NOMO-1 treated with DMSO at 0.1 percent for 48 hours (cell line): ENCODE measurements around the gene CSNK2B.

Source experiments
- DNase-seq: peaks from one replicate; lab custom pipeline; 2025; ENCODE audit not compliant: unreplicated experiment; lab: John Stamatoyannopoulos, UW

CSNK2B gene

GRCh38 chr6:31636698-31637596, 28.9 kb upstream of the CSNK2B start:
- DNase-seq: no peak

DNA sequence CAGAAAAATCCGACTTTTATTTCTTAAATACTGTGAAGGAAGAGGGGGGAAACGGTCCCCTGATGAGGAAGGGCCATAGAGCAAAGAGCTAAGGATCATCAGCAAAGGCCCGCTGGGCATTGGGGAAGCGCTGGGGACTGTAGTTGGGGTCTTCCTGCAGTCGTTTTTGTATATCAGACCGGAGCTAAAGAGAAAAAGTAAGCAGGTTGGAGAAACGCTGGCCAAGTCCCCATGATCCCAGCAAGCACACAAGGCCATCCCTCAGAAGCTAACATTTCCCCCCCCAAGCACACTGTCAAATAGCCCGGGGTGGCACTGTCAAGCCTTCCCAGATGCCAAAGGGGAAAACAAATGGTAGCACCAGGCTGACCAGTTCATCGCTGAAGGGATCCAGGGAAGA, 26.8 kb upstream of the CSNK2B start:
- no peak for DNase-seq

- no peak for DNase-seq
Observed at GRCh38 chr6:31639449-31639861, 26.4 kb upstream of the CSNK2B start.

GRCh38 chr6:31640612-31641011, 25.3 kb upstream of the CSNK2B start:
- DNase-seq: no peak

- DNase-seq: no peak
Observed at GRCh38 chr6:31641370-31641769, 24.5 kb upstream of the CSNK2B start.

DNA sequence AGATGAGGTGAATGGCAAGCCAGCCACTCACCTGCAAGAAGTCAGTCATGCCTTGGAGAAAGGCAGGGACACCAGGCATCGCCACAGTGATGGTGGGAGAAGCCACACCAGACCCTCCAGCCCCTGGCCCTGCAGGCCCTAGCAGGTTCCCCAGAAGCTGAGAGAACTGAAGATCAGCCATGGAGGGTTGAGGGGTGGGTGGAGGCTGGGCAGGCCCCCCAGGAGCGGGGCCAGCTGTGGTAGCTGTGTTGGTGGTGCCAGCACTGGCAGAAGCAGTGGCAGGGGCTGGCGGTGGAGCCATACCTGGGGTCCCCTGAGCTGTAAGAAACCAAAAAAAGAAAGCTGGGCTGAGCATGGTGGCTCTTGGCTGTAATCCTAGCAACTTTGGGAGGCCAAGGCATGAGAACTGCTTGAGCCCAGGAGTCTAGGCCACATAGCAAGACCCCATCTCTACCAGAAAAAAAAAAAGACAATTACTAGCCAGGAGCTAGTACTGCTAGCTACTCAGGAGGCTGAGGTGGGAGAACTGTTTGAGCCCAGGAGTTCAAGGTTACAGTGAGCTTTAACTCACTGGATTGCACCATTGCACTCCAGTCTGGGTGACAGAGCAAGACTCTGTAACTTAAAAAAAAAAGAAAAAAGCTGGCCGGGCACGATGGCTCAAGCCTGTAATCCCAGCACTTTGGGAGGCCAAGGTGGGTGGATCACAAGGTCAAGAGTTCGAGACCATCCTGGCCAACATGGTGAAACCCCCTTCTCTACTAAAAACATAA, 22.9 kb upstream of the CSNK2B start:
- no peak for DNase-seq

GRCh38 chr6:31643818-31644454, 21.9 kb upstream of the CSNK2B start:
- DNase-seq: no peak

DNA sequence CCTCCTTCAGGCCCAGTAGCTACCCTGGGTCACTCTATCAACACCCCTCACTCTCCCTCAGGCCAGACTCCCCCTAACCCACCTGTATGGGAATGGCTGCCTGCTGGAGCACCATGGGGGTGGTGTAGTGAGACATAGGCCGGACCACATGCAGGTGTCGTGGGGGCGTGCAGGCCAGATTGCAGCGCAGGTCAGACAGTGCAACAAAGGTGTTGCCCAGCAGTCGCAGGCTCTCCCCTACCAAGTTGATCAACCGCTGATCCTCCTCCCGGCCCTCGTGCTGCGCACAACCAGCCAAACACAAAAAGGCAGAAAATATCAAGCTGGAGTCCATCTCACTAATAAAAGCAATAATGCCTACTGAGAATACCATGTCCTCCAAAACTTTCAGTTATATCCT, 20.6 kb upstream of the CSNK2B start:
- DNase-seq: no peak

GRCh38 chr6:31651602-31652191, 14.2 kb upstream of the CSNK2B start:
- peak; percentile 81 for DNase-seq

GRCh38 chr6:31652925-31653724, 12.8 kb upstream of the CSNK2B start:
- peak; percentile 97 for DNase-seq

DNA sequence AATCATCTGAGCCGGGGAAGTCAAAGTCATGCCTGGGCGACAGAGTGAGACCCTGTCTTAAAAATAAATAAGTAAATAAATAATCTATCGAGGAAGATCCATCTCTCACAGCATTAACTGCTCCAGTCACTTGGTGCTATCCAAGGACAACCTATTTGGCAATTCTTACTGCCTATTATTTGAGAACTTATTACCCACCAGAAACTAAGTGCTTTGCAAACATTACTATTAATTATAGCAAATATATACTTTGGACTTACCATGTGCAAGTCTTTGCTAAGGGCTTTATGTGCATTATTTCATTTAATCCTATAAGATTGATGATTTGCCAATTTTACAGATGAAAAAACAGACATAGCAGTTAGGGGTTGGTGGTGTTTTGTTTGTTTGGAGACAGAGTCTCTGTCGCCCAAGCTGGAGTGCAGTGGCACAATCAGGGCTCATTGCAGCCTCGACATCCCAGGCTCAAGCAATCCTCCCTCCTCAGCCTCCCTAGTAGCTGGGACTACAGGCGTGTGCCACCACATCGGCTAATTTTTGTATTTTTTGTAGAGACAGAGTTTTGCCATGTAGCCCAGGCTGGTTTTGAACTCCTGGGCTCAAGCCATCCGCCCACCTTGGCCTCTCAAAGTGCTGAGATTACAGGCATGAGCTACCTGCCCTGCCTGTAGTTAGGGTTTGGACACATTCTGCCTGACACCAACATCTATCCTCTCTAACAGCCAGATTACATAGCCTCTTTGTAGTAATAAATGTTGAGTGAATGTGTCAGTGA, 11.1 kb upstream of the CSNK2B start:
- DNase-seq: no peak

GRCh38 chr6:31655349-31656237, 10.3 kb upstream of the CSNK2B start, which contains the start of gene APOM:
APOM (plus strand) TSS chr6:31655894; CDS start chr6:31655967, 73 bp downstream.
- DNase-seq: no peak

DNA sequence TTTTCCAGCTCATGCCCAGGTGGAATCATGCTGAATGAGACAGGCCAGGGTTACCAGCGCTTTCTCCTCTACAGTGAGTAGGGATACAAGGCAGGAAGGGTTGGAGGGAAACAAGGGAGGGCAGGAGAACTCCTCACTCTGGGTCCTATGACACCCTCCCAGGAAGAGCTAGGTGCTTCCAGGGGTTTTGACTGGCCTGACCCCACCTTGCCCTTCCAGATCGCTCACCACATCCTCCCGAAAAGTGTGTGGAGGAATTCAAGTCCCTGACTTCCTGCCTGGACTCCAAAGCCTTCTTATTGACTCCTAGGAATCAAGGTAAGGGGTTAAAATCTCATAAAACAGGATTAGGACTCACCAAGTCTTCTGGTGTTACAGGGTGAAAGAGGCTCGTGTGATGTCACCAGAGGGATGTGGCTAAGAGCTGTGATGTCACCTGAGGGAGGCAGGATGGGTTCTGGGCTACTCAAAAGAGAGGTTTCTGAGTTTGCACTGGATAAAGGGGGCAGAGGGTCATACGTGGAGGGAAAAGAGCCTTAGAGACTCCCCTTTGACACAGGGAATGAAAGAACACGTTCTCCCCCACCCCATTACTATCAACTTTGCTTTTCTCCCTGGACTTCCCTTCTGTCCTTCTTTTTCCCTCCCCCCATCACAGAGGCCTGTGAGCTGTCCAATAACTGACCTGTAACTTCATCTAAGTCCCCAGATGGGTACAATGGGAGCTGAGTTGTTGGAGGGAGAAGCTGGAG, 8.3 kb upstream of the CSNK2B start:
- DNase-seq: no peak

DNA sequence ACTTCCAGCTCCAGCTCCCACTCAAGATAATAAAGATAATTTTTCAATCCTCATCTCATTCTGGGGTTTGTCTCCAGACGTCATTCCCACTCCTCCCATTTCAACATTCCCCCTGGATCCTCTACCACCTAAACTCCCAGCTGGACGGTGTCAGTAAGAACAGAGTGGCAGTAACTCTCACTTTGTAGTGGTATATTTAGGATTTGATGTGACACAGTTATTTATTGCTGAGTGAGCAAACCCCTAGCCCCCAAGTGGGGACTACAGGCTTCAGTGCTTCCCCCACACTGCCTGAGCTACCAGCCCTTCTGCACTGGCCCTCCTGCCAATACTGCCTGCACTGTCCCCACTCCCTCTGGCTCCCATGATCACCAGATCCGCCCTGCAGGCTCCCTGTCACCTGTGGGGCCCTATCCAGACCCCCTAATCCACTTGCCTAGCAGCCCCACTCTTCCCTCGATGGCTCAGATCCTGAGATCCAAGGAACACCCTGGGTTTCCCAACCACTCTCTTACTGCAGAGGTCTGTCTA, 7.7 kb upstream of the CSNK2B start:
- DNase-seq: no peak

DNA sequence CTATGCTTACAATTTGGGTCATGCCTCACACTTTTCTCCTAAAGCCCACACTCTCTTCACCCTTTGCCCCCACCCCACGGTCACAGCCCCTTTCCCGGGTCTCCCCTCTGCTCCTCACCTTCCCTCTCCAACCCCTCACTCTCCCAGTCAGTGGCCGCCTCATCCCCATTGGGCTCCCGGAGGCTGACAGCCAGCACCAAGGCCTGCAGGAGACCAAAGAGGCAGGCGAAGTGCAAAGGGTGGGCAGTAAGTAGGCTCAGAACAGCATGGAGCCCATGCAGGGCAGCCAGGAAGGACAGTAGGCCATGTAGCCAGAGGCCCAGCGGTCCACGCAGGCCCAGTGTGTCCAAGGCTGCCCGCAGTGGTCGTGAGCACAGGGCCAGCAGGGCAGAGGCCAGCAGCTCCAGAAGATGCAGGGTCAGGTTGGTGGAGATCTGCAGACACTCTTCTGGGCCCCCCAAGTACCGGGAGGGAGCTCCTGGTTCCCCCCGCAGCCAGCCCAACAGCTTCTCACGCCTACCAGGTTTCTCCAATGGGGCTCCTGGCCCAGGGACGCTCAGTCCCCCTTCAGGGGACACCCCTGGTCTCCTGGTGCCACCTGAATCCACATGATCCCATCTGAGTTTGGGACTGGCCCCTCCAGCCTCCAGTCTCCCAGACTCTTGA, 6.8 kb upstream of the CSNK2B start:
- no peak for DNase-seq

DNA sequence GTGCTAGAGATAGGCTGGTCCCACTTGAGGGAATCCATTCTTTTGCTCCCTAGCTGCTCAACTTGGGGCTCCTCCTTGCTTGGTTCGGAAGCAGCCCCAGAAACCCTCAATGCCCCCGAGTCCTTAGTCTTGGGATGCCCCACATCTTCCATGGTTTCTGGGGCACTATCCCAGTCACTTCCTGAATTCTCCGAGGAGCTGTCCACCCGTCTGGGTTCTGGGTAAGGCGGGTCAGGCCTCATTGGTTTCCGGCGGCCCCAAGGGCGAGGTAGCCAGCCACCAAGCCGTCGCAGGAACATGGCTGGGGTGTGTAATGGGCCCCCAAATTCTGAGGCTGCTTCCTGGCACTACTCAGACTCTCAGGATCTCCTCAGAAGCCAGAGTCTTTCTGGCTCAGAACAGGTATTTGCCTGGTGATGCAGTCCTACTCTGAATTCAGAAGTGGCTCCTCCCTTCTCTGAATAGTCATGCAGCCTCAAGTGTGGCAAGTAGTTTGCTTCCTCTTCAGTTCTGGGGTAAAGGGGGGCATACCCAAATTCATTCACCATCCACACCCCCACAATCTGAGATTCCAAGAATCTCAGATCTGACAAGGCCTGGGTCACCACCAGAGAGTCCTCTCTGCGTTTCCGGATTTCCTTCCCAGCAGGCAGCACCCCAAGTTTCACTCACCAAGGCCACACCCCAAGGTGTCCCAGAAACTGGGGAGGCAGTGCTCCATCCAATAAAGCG, 6.1 kb upstream of the CSNK2B start:
- DNase-seq: peak; percentile 55
